Endothelial cell (in vitro differentiated cells): ENCODE results near the gene HSF5. TPM values are rescaled to one million over a fixed set of nuclear protein-coding genes. Genes with fewer than 3 reads are reported as not detected.
"Not testable (repeated sequence)": the region's sequence is repeated elsewhere in the genome, so short reads cannot be mapped to it uniquely, and the experiment has no call there.

ENCODE experiments used
- DNase-seq: peaks from one replicate; pipeline ENCODE4 v3.0.0; 2021; ENCODE audit warnings: low spot score
- H3K27ac Mint-ChIP-seq: one replicate; pipeline ENCODE4 v1.8.0; 2021; ENCODE audit warnings: mixed read lengths, inconsistent platforms; ENCODE audit not compliant: unreplicated experiment
- H3K27me3 Mint-ChIP-seq: one replicate; pipeline ENCODE4 v1.8.0; 2021; ENCODE audit warnings: mild to moderate bottlenecking, moderate library complexity, mixed read lengths, inconsistent platforms; ENCODE audit not compliant: unreplicated experiment
- H3K36me3 Mint-ChIP-seq: one replicate; pipeline ENCODE4 v1.8.0; 2021; ENCODE audit warnings: mild to moderate bottlenecking, low read depth, mixed read lengths, inconsistent platforms; ENCODE audit not compliant: unreplicated experiment
- H3K4me1 Mint-ChIP-seq: one replicate; pipeline ENCODE4 v1.8.0; 2021; ENCODE audit warnings: mild to moderate bottlenecking, mixed read lengths, inconsistent platforms; ENCODE audit not compliant: unreplicated experiment
- H3K4me3 Mint-ChIP-seq: one replicate; pipeline ENCODE4 v1.8.0; 2021; ENCODE audit warnings: mild to moderate bottlenecking, mixed read lengths, inconsistent platforms; ENCODE audit not compliant: unreplicated experiment
- H3K9me3 Mint-ChIP-seq: one replicate; pipeline ENCODE4 v1.8.0; 2021; ENCODE audit warnings: mixed read lengths, inconsistent platforms; ENCODE audit not compliant: unreplicated experiment
- total RNA-seq: library from RNA; stranded (reverse); fragmentation: NEBNext Ultra II Directional; extraction: Animal tissue kit (Norgen Biotek cat#: 25700); gene quantifications from one replicate; pipeline ENCODE4 v1.2.1, GENCODE V29; 2021; ENCODE audit not compliant: unreplicated experiment
- TF ChIP-seq, protein P1 (sequence below): fragments of 200-600 bp; sonication (generic); IDR thresholded peaks from one replicate; pipeline ENCODE4 v1.5.0; 2021; ENCODE audit warnings: antibody characterized with exemption; ENCODE audit not compliant: unreplicated experiment

Gene HSF5
- total RNA-seq, 1 donor from 2014 or later, result 0.10 TPM

DNA sequence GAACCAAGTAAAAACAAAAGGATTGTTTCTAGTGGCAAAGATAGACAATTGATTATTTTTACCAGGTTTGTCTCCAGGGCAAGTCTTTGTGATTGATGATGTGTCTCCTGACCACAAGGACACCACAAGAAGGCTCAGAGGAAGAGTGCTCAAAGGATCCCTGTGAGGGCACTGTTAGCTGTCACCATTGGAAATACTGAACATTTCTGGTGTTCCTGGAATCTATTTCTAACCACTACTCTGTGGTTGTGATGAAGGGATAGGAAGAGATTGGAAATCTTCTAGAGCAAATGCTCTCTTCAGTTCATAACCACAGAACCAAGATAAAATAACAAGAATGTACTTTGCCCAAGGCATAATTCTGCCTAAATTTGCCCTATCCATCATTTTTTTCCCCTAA lies 86.2 kb downstream of the HSF5 start:
- TF ChIP-seq, protein P1, sequence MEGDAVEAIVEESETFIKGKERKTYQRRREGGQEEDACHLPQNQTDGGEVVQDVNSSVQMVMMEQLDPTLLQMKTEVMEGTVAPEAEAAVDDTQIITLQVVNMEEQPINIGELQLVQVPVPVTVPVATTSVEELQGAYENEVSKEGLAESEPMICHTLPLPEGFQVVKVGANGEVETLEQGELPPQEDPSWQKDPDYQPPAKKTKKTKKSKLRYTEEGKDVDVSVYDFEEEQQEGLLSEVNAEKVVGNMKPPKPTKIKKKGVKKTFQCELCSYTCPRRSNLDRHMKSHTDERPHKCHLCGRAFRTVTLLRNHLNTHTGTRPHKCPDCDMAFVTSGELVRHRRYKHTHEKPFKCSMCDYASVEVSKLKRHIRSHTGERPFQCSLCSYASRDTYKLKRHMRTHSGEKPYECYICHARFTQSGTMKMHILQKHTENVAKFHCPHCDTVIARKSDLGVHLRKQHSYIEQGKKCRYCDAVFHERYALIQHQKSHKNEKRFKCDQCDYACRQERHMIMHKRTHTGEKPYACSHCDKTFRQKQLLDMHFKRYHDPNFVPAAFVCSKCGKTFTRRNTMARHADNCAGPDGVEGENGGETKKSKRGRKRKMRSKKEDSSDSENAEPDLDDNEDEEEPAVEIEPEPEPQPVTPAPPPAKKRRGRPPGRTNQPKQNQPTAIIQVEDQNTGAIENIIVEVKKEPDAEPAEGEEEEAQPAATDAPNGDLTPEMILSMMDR, result no peak
- peaks cover 7% of the 10 kb centered on the region for H3K4me1 Mint-ChIP-seq
- H3K27ac Mint-ChIP-seq, result no peak overlapping the region
- no peak for DNase-seq
- no peaks in the 10 kb centered on the region for H3K36me3 Mint-ChIP-seq
- no peak overlapping the region for H3K4me3 Mint-ChIP-seq
- H3K9me3 Mint-ChIP-seq, result no peaks in the 10 kb centered on the region
- H3K27me3 Mint-ChIP-seq, result no peaks in the 10 kb centered on the region

DNA sequence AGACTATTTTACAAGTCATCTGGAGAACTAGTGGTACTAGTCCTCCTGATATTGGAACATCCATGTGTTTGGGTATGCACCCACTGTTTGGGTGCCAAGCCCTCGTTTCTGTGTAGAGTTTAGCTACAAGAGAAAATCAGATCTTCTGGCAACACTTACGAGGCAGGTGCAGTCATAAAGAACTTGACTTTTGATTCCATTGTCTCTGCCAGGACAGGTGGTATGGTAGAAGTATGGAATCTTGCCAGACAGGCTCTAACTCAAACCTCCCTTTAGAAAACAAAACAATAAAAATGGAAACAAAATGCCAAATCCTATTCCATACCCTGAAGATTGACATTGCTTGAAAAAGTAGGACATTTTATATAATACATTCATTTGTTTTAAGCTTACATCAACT lies 86.9 kb downstream of the HSF5 start:
- no peak for DNase-seq
- Mint-ChIP-seq H3K9me3 (no peaks in the 10 kb centered on the region), H3K4me1 (peaks cover 7% of the 10 kb centered on the region), H3K4me3 (no peak overlapping the region), H3K27me3 (no peaks in the 10 kb centered on the region), H3K27ac (no peak overlapping the region), H3K36me3 (no peaks in the 10 kb centered on the region)
- TF ChIP-seq, protein P1, result no peak

DNA sequence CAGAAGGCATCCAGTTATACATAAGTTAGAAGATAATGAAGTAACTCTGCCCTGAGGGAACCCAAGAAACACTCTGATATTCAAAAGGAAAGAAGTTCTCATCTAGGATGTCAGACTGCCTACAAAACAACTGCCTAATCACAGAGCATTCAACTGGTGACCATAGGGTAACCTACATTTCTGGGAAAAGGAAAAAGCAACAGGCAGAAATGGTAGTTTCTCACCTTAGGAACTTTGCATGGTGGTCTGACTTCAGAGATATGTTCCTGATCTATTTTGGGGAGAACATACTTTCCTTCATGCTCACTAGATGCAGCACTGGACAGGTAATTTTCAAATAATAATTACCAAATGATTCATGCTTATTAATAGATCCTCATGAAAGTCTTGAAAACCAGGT lies 87.4 kb downstream of the HSF5 start:
- Mint-ChIP-seq H3K4me1 (peaks cover 7% of the 10 kb centered on the region), H3K4me3 (no peak overlapping the region), H3K36me3 (no peaks in the 10 kb centered on the region), H3K27me3 (no peaks in the 10 kb centered on the region), H3K9me3 (no peaks in the 10 kb centered on the region), H3K27ac (no peak overlapping the region)
- no peak for DNase-seq
- TF ChIP-seq, protein P1, result no peak

DNA sequence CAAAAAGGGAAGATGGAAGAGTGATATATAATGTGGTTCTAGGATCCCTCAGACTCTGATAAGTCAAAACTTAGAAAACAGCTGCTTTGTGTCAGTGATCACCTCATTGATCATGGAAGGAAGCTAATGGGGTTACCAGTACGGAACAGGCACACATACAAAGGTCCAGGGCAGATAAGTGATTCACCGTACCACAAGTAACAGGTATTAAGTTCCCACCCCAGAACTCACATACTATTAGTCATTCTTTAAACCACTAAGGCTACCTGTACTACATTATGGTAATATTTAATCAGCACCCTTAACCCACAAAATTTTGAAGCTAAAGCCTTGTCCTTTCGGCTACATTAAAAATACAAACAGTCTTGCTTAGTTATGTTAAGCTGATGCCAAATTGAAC lies 88.2 kb downstream of the HSF5 start:
- no peak for DNase-seq
- Mint-ChIP-seq H3K27ac (no peak overlapping the region), H3K27me3 (no peaks in the 10 kb centered on the region), H3K4me3 (no peak overlapping the region), H3K36me3 (no peaks in the 10 kb centered on the region), H3K9me3 (no peaks in the 10 kb centered on the region), H3K4me1 (peaks cover 7% of the 10 kb centered on the region)
- TF ChIP-seq, protein P1, result no peak

GRCh38 chr17:58398574-58399266 lies 89.5 kb downstream of the HSF5 start:
- Mint-ChIP-seq H3K27ac (no peak overlapping the region), H3K9me3 (no peaks in the 10 kb centered on the region), H3K36me3 (no peaks in the 10 kb centered on the region), H3K4me3 (no peak overlapping the region), H3K4me1 (peaks cover 7% of the 10 kb centered on the region), H3K27me3 (no peaks in the 10 kb centered on the region)
- TF ChIP-seq, protein P1, result no peak
- DNase-seq, result no peak

GRCh38 chr17:58397421-58397820 lies 90.8 kb downstream of the HSF5 start:
- not testable (repeated sequence) for H3K4me1 Mint-ChIP-seq, H3K4me3 Mint-ChIP-seq, H3K27me3 Mint-ChIP-seq, H3K36me3 Mint-ChIP-seq, H3K27ac Mint-ChIP-seq, DNase-seq, H3K9me3 Mint-ChIP-seq
